ENCODE measurements around the gene RHOV.

The RHOV gene

DNA sequence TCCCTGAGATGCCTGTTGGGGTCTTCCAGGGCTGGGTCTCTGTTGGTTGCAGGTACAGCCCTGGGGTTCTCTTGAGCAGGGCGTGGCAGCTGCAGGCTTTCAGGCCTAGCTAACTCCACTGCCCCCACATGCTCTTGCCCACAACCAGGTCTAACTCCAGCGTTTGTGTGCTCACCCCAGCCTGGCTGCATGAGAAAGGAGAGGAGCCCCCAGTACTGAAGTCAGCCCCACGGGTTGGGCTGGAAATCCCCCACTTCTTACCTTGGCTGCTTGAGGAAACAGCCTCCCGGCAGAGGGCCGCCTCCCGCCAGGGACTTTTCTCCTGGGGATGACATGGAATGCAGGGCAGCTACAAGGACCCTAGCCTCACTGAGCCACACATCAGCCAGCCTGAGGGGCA is 38.4 kb upstream of the RHOV start:
- no peak for DNase-seq (ENCODE audit: low spot score)
- no peak overlapping the region for H3K27ac ChIP-seq
- CTCF ChIA-PET: interaction anchor here (0.6 kb wide), 1 partner anchor 15 kb away, joined by 8 read pairs; no protein-coding TSS in a partner anchor
- TF ChIP-seq, protein P1, sequence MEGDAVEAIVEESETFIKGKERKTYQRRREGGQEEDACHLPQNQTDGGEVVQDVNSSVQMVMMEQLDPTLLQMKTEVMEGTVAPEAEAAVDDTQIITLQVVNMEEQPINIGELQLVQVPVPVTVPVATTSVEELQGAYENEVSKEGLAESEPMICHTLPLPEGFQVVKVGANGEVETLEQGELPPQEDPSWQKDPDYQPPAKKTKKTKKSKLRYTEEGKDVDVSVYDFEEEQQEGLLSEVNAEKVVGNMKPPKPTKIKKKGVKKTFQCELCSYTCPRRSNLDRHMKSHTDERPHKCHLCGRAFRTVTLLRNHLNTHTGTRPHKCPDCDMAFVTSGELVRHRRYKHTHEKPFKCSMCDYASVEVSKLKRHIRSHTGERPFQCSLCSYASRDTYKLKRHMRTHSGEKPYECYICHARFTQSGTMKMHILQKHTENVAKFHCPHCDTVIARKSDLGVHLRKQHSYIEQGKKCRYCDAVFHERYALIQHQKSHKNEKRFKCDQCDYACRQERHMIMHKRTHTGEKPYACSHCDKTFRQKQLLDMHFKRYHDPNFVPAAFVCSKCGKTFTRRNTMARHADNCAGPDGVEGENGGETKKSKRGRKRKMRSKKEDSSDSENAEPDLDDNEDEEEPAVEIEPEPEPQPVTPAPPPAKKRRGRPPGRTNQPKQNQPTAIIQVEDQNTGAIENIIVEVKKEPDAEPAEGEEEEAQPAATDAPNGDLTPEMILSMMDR (conservative IDR thresholded peaks at IDR 0.05; ENCODE audit: low read depth): no peak
- POLR2A ChIA-PET (ENCODE audit: low non-redundant PET): no interaction called here

DNA sequence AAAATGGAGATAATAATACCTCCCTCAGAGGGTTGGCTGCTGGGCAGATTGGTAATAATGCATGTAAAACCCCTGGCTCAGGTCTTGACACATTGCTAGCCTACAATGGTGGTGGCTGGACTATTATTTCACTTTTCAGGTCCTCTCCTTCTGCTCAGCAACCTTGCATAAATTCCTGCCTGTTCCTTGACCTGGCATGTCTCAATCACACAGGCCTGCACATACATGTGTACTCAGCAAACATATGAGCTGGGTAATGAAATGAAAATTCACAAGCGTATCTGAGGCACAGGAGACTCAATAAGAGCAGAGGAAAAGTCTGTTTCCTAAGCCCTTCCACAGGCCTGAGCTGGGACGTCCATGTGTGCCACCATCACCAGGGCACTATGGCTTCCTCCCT is 37.7 kb upstream of the RHOV start:
- ChIA-PET POLR2A (ENCODE audit: low non-redundant PET) (interaction anchor here (0.7 kb wide), 1 partner anchor 263 kb away, joined by 3 read pairs; no protein-coding TSS in a partner anchor), CTCF (interaction anchor here (0.6 to 1.3 kb wide), 2 partner anchors 12 to 14 kb away, joined by 4 to 8 read pairs; no protein-coding TSS in a partner anchor)
- H3K27ac ChIP-seq: no peak overlapping the region
- DNase-seq (ENCODE audit: low spot score): no peak
- TF ChIP-seq, protein P1 (conservative IDR thresholded peaks at IDR 0.05; ENCODE audit: low read depth): no peak

DNA sequence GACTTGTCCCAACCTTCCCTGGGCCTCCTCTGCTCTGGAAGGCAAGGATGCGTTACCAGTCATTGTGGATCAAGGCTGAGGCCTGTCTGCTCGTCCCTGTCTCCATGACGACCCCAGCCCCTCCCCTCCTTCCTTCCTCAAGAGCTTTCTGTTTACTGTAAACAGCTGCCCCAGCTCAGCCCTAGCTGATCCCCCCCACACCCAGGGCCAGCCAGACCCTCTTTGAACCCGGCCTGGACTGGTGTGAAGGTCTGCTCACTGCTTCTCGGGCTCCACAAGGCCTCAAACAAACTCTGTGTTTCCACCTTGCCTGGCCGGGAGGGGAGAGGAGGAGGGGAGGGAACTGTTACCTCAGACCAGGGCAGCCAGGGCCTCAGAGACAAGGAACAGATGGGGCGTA is 37.1 kb upstream of the RHOV start:
- CTCF ChIA-PET: interaction anchor here (0.6 to 1.3 kb wide), 2 partner anchors 11 to 19 kb away, joined by 4 read pairs; no protein-coding TSS in a partner anchor
- TF ChIP-seq, protein P1 (conservative IDR thresholded peaks at IDR 0.05; ENCODE audit: low read depth): no peak

DNA sequence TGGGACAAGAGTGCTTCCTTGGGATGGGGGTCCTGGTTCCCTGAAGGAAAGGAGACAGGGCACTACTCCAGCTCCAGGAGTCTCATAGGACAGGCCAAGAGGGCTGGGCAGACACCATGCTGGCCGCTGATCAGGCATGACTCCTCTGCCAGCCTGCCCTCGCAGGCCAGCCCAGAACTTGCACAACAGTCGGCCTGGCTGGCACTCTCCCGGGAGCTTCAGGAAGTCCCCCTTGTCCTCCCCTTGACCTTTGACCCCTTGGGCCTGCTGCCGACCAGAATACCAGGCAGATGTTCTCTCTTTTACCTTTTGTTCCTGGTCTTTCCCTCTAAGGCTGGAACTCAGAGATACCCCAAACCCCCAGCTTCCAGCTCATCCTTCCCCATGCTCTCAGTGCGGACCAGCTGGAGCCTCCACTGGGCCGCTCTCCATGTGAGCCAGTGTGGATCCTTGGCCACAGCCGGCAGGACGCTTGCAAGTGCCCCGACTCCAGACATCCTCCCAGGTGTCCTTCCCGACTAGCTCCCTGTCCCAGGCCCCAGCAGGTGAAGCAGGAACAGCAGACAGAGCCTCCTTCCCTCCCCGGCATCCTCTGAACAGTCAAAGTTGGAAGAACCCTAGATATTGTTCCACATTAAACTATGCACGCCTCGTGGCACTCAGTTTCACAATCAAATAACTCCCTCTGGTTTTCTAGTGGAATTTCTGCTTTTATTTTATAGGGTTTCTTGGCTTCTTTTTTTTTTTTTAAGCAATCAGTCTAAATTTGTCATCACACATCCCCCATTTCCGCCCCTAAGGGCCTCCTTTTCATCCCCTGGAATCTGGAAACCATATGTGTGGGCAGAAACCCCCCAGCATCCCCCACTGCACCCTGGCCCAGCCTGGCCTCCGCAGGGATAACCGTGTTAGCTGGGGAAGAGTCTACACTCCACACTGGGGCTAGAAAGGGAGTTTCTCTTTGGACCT is 35.9 kb upstream of the RHOV start:
- peak overlapping the region; percentile 10 for H3K27ac ChIP-seq
- TF ChIP-seq, protein P1 (conservative IDR thresholded peaks at IDR 0.05; ENCODE audit: low read depth): no peak
- POLR2A ChIA-PET (ENCODE audit: low non-redundant PET): no interaction called here
- CTCF ChIA-PET: interaction anchor here (0.9 to 2.3 kb wide), 2 partner anchors 21 to 151 kb away, joined by 6 to 8 read pairs; no protein-coding TSS in a partner anchor
- no peak for DNase-seq (ENCODE audit: low spot score)

More for the DNA sequence above, 37.1 kb upstream of the RHOV start:
- H3K27ac ChIP-seq: no peak overlapping the region
- POLR2A ChIA-PET (ENCODE audit: low non-redundant PET): interaction anchor here (0.7 kb wide), 1 partner anchor 264 kb away, joined by 3 read pairs; no protein-coding TSS in a partner anchor
- no peak for DNase-seq (ENCODE audit: low spot score)

DNA sequence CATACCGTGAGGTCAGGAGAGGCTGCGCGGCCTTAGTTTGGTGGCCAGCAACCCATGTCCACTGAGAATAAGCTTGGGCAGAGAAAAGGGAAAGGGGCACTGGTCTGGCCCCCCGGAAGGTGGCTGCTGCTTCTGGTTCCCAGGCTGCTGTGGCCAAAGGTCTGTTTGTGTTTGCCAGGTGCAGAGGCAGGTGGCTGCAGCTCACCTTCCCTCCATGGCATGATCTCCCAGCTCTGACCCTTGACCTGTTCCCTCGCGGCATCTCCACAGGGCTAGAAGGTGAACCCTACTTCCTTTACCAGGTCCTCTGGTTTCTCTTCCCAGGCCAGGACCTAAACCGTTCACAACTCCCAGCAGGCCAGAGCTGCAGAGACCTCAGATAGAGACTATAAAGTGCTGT is 34.1 kb upstream of the RHOV start:
- no peak for DNase-seq (ENCODE audit: low spot score)
- H3K27ac ChIP-seq: peak overlapping the region; percentile 91; the same call in 1 of the 2 replicates
- ChIA-PET POLR2A (ENCODE audit: low non-redundant PET) (no interaction called here), CTCF (interaction anchor here (0.6 to 2.8 kb wide), 7 partner anchors 22 to 317 kb away, joined by 3 to 26 read pairs (median 4); no protein-coding TSS in a partner anchor)
- TF ChIP-seq, protein P1 (conservative IDR thresholded peaks at IDR 0.05; ENCODE audit: low read depth): no peak

Data from RWPE1 (cell line).